ENCODE results near the gene CDA. TPM values are rescaled to one million over a fixed set of nuclear protein-coding genes. Genes with fewer than 3 reads are reported as not detected.

Gene CDA
- total and polyA plus RNA-seq, 9 of the 15 experiments (the other 6 are each of a cell fraction or from before 2014, with no cell fraction given): not detected

- TF ChIP-seq ZNF347 (CRISPR knock-in tag; IDR thresholded peaks at IDR 0.05; ENCODE audit: low read depth) (no peak), ZFX (CRISPR knock-in tag; IDR thresholded peaks at IDR 0.05) (no peak), SMC3 (conservative IDR thresholded peaks at IDR 0.05; ENCODE audit: insufficient read depth, low read depth, low read length) (peak; percentile 85), ARNT (IDR thresholded peaks at IDR 0.05) (0 out of 4 replicates have a peak, but pooled peaks of 1 of the 2 experiments have one; percentile 44), HNRNPL (IDR thresholded peaks at IDR 0.05; ENCODE audit: low read depth, low read length) (no peak), NELFE (IDR thresholded peaks at IDR 0.05; ENCODE audit: insufficient read depth, insufficient read length) (no peak), ZNF224 (CRISPR knock-in tag; IDR thresholded peaks at IDR 0.05) (no peak), STAT6 (CRISPR knock-in tag; IDR thresholded peaks at IDR 0.05) (no peak), FOXA1 (IDR thresholded peaks at IDR 0.05; ENCODE audit: borderline replicate concordance) (no peak), FOSL1 (tag; conservative IDR thresholded peaks at IDR 0.05) (no peak), ZKSCAN8 (CRISPR knock-in tag; IDR thresholded peaks at IDR 0.05) (no peak), KLF1 (tag; IDR thresholded peaks at IDR 0.05) (no peak), HMGN3 (IDR thresholded peaks at IDR 0.05; ENCODE audit: borderline replicate concordance, extremely low read depth, insufficient read length, low read depth, low read length) (no peak), BCLAF1 (IDR thresholded peaks at IDR 0.05; ENCODE audit: borderline replicate concordance in 1 of 2, control insufficient read depth in 1 of 2, low read depth in 2 of 2, low read length in 1 of 2) (no peak), NBN (IDR thresholded peaks at IDR 0.05; ENCODE audit: low read depth) (0 out of 2 replicates have a peak, but pooled peaks have one; percentile 31), ZNF584 (CRISPR knock-in tag; IDR thresholded peaks at IDR 0.05; ENCODE audit: low read depth) (no peak), ZNF277 (CRISPR knock-in tag; IDR thresholded peaks at IDR 0.05; ENCODE audit: borderline replicate concordance) (no peak), BRD4 (IDR thresholded peaks at IDR 0.05) (no peak), RB1 (IDR thresholded peaks at IDR 0.05; ENCODE audit: low read depth) (0 out of 2 replicates have a peak, but pooled peaks have one; percentile 36), TCF15 (CRISPR knock-in tag; IDR thresholded peaks at IDR 0.05) (no peak)
These were observed 14.0 kb upstream of the CDA start (continued) for GRCh38 chr1:20574686-20575540.
